Activated CD4-positive, alpha-beta T cell treated with anti-CD3 and anti-CD28 coated beads, Interleukin-10, Interleukin-2, amounts not matched to agents 100 ng/mL and 50 ng/mL, durations not matched to agents 16 hours and 8 hours (primary cell): Measurements from ENCODE around the gene LBX1.

ENCODE experiments used
- DNase-seq: peaks from one replicate; pipeline ENCODE4 v3.0.0-alpha.2; 2020

Gene LBX1

GRCh38 chr10:101241840-101242707 lies 12.8 kb upstream of the LBX1 start:
- no peak for DNase-seq

- peak; percentile 33 for DNase-seq
Measured at GRCh38 chr10:101238732-101239105, 9.5 kb upstream of the LBX1 start.

GRCh38 chr10:101237982-101238731 lies 8.9 kb upstream of the LBX1 start:
- no peak for DNase-seq

- DNase-seq = no peak
Measured at GRCh38 chr10:101237081-101237981, 8.1 kb upstream of the LBX1 start.

- DNase-seq = no peak
Measured at GRCh38 chr10:101236376-101237080, 7.3 kb upstream of the LBX1 start.

- DNase-seq = no peak
Measured at GRCh38 chr10:101235766-101236165, 6.5 kb upstream of the LBX1 start.

GRCh38 chr10:101234333-101234732 lies 5.1 kb upstream of the LBX1 start:
- no peak for DNase-seq

- DNase-seq = no peak
Measured at GRCh38 chr10:101233863-101234262, 4.6 kb upstream of the LBX1 start.

GRCh38 chr10:101233443-101233842 lies 4.2 kb upstream of the LBX1 start:
- DNase-seq = no peak

GRCh38 chr10:101231912-101232689 lies 2.8 kb upstream of the LBX1 start:
- DNase-seq = no peak

- DNase-seq = no peak
Measured at GRCh38 chr10:101231092-101231491, 1.8 kb upstream of the LBX1 start.

GRCh38 chr10:101230183-101230917 lies 1.1 kb upstream of the LBX1 start:
- no peak for DNase-seq

- no peak for DNase-seq
Measured at GRCh38 chr10:101228966-101229265, 347 bp downstream of the LBX1 start.

- no peak for DNase-seq
Measured at GRCh38 chr10:101228153-101228965, 904 bp downstream of the LBX1 start.

- no peak for DNase-seq
Measured at GRCh38 chr10:101227429-101228152, 1.7 kb downstream of the LBX1 start.

GRCh38 chr10:101226491-101227428 lies 2.5 kb downstream of the LBX1 start:
- DNase-seq = peak; percentile 34

- DNase-seq = no peak
Measured at GRCh38 chr10:101225846-101226421, 3.3 kb downstream of the LBX1 start.
